ENCODE measurements around the gene SCAMP3. TPM values are rescaled to one million over a fixed set of nuclear protein-coding genes. Genes with fewer than 3 reads are reported as not detected.

SCAMP3 gene
- total RNA-seq, 1 experiment from 2014 or later, result 64.2 TPM

- RAD21 ChIA-PET (ENCODE audit: low non-redundant PET in 1 of 2, low total read pairs in 2 of 2, uncharacterized antibody in 2 of 2, unreplicated experiment in 2 of 2), result no interaction called here
Observed at GRCh38 chr1:155247667-155248553, 14.2 kb downstream of the SCAMP3 start.

More at GRCh38 chr1:155247667-155248553, 14.2 kb downstream of the SCAMP3 start:
- POLR2A ChIA-PET, result no interaction called here
- no peak overlapping the region for H2AFZ ChIP-seq (ENCODE audit: low read depth, low read length, poor library complexity, severe bottlenecking)
- peaks cover 10 to 33% of the 10 kb centered on the region in 2 experiments for H3K4me1 ChIP-seq (ENCODE audit: control insufficient read depth in 1 of 2, insufficient read depth in 2 of 2, low read length in 2 of 2)
- no peaks in the 10 kb centered on the region for H3K79me2 ChIP-seq (ENCODE audit: insufficient read depth, low read length)
- H3K9ac ChIP-seq (ENCODE audit: low read length), result no peak overlapping the region
- no peaks in the 10 kb centered on the region for H4K20me1 ChIP-seq (ENCODE audit: insufficient read depth)
- no peak overlapping the region for H3K27ac ChIP-seq (ENCODE audit: low read depth, low read length)
- H3K27me3 ChIP-seq (ENCODE audit: insufficient read depth, low read length), result no peaks in the 10 kb centered on the region
- no peak overlapping the region for H3K4me2 ChIP-seq (ENCODE audit: low read length)
- no peak overlapping the region for H3K4me3 ChIP-seq (replicated peaks in 1 of 2; ENCODE audit: low read depth in 1 of 2, low read length in 2 of 2)
- no peaks in the 10 kb centered on the region for H3K9me2 ChIP-seq (ENCODE audit: insufficient read depth)
- DNase-seq (ENCODE audit: low read depth, low spot score) (no peak), ATAC-seq (no peak)
- intact Hi-C loops (cut with micrococcal nuclease), result no loop called here
- H3K9me3 ChIP-seq (ENCODE audit: control insufficient read depth in 1 of 2, insufficient read depth in 1 of 2, low read depth in 1 of 2, low read length in 2 of 2), result no peaks in the 10 kb centered on the region
- CTCF ChIA-PET, result interaction anchor here (4.1 kb wide), 1 partner anchor 76 kb away, joined by 44 read pairs; no protein-coding TSS in a partner anchor
- no TSS peak for BruUV-seq (replicated peaks)
- H3K36me3 ChIP-seq (ENCODE audit: control insufficient read depth in 1 of 2, insufficient read depth in 2 of 2, low read length in 2 of 2), result peaks cover 0 to 2% of the 10 kb centered on the region in 2 experiments; a peak in 3 of 4 replicates
- TF ChIP-seq FOSL1 (IDR thresholded peaks at IDR 0.05; ENCODE audit: low read depth), result no peak
- TF ChIP-seq SRF (IDR thresholded peaks at IDR 0.05; ENCODE audit: low read depth), result no peak
- TF ChIP-seq SP1 (IDR thresholded peaks at IDR 0.05; ENCODE audit: low read depth), result no peak
- TF ChIP-seq, protein P1, sequence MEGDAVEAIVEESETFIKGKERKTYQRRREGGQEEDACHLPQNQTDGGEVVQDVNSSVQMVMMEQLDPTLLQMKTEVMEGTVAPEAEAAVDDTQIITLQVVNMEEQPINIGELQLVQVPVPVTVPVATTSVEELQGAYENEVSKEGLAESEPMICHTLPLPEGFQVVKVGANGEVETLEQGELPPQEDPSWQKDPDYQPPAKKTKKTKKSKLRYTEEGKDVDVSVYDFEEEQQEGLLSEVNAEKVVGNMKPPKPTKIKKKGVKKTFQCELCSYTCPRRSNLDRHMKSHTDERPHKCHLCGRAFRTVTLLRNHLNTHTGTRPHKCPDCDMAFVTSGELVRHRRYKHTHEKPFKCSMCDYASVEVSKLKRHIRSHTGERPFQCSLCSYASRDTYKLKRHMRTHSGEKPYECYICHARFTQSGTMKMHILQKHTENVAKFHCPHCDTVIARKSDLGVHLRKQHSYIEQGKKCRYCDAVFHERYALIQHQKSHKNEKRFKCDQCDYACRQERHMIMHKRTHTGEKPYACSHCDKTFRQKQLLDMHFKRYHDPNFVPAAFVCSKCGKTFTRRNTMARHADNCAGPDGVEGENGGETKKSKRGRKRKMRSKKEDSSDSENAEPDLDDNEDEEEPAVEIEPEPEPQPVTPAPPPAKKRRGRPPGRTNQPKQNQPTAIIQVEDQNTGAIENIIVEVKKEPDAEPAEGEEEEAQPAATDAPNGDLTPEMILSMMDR (IDR thresholded peaks at IDR 0.05 in 2 of 3, conservative IDR thresholded peaks at IDR 0.05 in 1 of 3; ENCODE audit: borderline replicate concordance in 1 of 3, insufficient read depth in 1 of 3, low read depth in 2 of 3, low read length in 2 of 3), result no peak
- TF ChIP-seq, protein P2, sequence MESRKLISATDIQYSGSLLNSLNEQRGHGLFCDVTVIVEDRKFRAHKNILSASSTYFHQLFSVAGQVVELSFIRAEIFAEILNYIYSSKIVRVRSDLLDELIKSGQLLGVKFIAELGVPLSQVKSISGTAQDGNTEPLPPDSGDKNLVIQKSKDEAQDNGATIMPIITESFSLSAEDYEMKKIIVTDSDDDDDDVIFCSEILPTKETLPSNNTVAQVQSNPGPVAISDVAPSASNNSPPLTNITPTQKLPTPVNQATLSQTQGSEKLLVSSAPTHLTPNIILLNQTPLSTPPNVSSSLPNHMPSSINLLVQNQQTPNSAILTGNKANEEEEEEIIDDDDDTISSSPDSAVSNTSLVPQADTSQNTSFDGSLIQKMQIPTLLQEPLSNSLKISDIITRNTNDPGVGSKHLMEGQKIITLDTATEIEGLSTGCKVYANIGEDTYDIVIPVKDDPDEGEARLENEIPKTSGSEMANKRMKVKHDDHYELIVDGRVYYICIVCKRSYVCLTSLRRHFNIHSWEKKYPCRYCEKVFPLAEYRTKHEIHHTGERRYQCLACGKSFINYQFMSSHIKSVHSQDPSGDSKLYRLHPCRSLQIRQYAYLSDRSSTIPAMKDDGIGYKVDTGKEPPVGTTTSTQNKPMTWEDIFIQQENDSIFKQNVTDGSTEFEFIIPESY (IDR thresholded peaks at IDR 0.05; ENCODE audit: extremely low read depth, insufficient replicate concordance, low read length), result no peak
- TF ChIP-seq EGR1 (IDR thresholded peaks at IDR 0.05; ENCODE audit: low read depth), result no peak
- TF ChIP-seq JUND (IDR thresholded peaks at IDR 0.05), result no peak
- no peak for TF ChIP-seq ATF3 (IDR thresholded peaks at IDR 0.05)
- no peak for TF ChIP-seq EZH2 (IDR thresholded peaks at IDR 0.05)
- no peak for TF ChIP-seq TCF7L2 (IDR thresholded peaks at IDR 0.05; ENCODE audit: borderline replicate concordance, extremely low read depth, insufficient read depth, insufficient read length)
- TF ChIP-seq RAD21 (IDR thresholded peaks at IDR 0.05; ENCODE audit: low read depth), result no peak
- TF ChIP-seq ZFX (IDR thresholded peaks at IDR 0.05), result no peak
- no peak for TF ChIP-seq CBX3 (IDR thresholded peaks at IDR 0.05; ENCODE audit: low read depth)
- no peak for TF ChIP-seq SIN3A (IDR thresholded peaks at IDR 0.05; ENCODE audit: low read depth)
- no peak for TF ChIP-seq CEBPB (IDR thresholded peaks at IDR 0.05; ENCODE audit: low read depth)
- no peak for TF ChIP-seq REST (IDR thresholded peaks at IDR 0.05; ENCODE audit: low read depth)
- TF ChIP-seq POLR2A (IDR thresholded peaks at IDR 0.05; ENCODE audit: borderline replicate concordance, extremely low read depth, insufficient read depth, insufficient read length), result no peak
- no peak for TF ChIP-seq ZNF274 (IDR thresholded peaks at IDR 0.05; ENCODE audit: low read depth, low read length)
